Left colon (tissue), 2 donors: Measurements from ENCODE around the gene HENMT1. TPM values are rescaled to one million over a fixed set of nuclear protein-coding genes. Genes with fewer than 3 reads are reported as not detected.
"Not testable (repeated sequence)": the region's sequence is repeated elsewhere in the genome, so short reads cannot be mapped to it uniquely, and the experiment has no call there.

ENCODE experiments used
- ATAC-seq: fragments of 200-7000 bp; cut with Tn5 transposase; one replicate; pipeline ENCODE4 v1.9.1; 2020; ENCODE audit warnings: mild to moderate bottlenecking, moderate library complexity
- DNase-seq, 2 donors: peaks; one replicate each; pipeline ENCODE4 v3.0.0-alpha.2; 2020
- intact Hi-C, 2 donors: fragments of 100-400 bp; cut with DNase I in 1 of 2; cut with micrococcal nuclease in 1 of 2; formaldehyde crosslinking; loops; one replicate each; pipeline versions ENCODE4 v1.11.2 to v1.14.0; 2022; cut with DNase I, micrococcal nuclease
- long read RNA-seq: library from polyadenylated mRNA; unstranded; transcript quantifications from one replicate; pipeline ENCODE4 v2.0.0, GENCODE V29; 2021
- total RNA-seq, 2 donors: library from RNA; stranded (reverse); fragmentation: NEBNext Ultra II Directional; extraction: Animal tissue kit (Norgen Biotek cat#: 25700); gene quantifications; one replicate each; pipeline ENCODE4 v1.2.1, GENCODE V29; 2021
- donor health status: DM: no; HTN: no; CAD: no.
- donor health status: DM: yes; HTN: yes; CAD: no.

HENMT1 gene
- total RNA-seq, result 1 to 10 TPM; 6.6 to 7.3 TPM
- long read RNA-seq, transcript HENMT1-202 (8 exons, 1,874 nt), result minor isoform, 6 of 23 reads
- long read RNA-seq, transcript HENMT1-203 (8 exons, 1,696 nt), result major isoform, 13 of 23 reads
- long read RNA-seq, partial matches to known transcripts, result 0 of 23 reads
- long read RNA-seq, other reads (novel, unspliced or antisense), result 4 of 23 reads

DNA sequence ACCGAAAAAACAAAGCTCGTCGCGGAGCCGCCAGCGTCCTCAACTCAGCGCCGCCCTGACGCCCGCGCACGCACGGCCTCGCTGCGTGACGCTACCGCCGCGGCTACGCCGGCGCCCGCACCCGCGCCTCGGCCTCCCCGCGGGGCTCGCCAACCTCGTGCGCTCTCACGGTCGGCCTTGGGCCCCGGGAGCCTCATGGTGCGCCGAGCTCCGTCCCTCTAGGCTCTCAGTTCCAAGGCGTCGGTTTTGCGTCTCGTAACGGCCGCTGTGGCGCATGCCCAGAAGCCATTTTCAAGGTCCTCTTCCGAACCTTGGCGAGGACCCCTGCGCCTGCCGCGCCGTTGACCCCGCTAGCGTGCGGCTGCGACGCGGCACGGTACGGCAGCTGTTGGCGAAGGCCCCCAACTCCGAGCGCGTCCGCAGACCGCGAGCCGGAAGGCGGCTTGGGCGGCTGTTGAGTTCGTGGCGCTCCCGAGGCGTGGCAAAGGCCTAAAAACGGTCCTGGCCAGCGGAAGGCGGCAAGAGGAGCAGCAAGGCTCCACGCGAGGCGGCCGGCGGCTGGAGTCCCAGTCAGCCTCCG, at the start of gene HENMT1:
Gene HENMT1 (minus strand): TSS at position 64 of the 580 bp plus-strand sequence. CDS start 1,209 bp downstream, outside the sequence.
- intact Hi-C loops, result no loop called here
- DNase-seq, result peak; percentile 55 to 76
- peak; percentile 94 for ATAC-seq

DNA sequence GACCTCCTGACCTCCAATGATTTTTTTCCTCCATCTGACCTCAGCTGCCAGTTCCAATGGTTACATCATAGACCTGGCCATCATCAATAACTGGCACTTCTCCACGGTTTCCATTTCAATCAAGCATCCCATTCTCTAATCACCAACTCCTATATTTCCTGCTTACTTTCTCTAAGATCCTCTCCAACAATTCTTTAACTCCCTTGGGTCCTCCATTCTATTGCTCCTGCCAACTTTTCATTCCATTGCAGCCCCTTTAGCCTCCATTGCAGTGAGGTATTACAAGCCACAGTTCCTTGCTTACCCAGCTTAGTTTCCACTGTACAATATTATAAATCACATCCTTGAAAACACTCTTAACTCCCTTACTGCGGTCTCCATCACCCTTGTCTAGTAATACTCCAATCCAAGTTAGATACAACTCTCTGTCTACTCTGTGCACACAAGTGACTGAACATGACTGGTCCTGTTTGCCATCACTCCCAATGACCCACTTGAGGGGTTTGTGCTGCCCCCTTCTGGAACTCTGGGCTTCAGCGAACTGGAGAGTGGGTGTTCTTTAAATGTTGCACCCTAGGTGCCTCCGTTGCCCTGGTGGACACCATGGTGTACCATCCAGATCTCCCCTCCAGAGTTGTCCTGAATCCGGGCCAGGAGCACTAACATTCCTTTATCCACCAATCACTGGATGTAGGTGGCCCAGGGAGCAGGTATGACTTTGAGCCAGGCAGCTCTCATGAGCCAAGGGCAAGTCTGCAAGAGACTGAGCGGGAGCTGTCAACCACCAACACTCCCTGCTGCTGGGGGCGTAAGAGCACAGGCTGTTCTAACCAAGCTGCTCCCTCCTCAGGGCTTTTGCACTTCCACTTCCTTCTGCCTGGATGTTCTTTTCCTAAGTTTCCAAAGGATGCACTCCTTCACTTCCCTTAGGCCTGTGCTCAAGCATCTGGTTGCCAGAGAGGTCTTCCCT, 48.1 kb upstream of the HENMT1 start:
- ATAC-seq (no peak), DNase-seq (peak in 1 of 2 donors; percentile 43)
- intact Hi-C loops, result no loop called here

DNA sequence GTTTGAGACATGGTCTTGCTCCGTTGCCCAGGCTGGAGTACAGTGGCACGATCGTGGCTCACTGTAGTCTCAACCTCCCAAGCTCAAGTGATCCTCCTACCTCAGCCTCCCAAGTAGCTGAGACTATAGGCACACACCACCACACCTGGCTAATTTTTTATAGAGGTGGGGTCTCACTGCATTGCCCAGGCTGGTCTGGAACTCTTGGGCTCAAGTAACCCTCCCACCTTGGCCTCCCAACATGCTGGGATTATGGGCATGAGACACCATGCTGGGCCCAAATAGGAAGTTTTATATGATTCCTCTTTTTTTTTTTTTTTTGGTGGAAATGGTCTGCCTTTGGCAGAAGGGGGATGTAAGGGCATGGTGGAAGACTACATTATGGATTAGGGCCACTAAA, 45.8 kb upstream of the HENMT1 start:
- DNase-seq (no peak), ATAC-seq (no peak)
- intact Hi-C loops, result no loop called here

DNA sequence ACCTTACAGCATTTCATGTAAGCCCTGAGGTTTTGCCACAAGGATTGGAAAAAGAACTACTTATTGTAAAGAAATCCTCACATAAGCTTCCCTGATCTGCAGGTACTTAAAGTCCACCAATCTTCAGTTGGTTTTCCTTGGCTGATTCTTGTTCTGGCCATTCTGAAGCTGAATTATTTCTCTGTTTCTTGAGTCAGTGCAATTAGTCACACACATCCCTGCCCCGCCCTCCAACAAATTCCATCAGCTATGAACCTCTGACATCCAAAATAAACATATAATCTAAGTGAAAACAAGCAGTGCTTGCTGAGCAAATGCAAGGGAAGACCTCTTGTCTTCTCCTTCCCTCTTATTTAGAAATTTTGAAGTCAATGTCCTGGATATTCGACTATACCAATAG, 43.6 kb upstream of the HENMT1 start:
- ATAC-seq (peak; percentile 15), DNase-seq (no peak)
- intact Hi-C loops, result no loop called here

DNA sequence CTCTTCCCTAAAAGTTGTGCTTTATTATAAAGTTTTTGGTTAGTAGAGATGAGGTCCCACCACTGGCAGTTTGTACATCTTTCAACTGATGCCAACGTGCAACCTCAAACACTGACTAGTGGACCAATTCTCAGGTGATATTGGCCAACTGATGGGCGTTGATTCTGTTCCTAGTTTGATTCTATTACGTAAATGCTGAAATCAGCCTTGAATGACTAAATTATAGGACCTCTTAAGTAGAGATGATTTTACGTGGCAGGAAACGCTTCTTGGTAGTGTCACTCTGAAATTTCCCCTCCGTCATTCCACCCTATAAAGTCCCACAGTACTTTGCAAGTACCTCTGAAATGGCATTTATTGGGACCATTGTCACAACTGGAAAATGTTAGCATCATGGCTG, 43.0 kb upstream of the HENMT1 start:
- DNase-seq, result no peak
- intact Hi-C loops, result no loop called here
- no peak for ATAC-seq

DNA sequence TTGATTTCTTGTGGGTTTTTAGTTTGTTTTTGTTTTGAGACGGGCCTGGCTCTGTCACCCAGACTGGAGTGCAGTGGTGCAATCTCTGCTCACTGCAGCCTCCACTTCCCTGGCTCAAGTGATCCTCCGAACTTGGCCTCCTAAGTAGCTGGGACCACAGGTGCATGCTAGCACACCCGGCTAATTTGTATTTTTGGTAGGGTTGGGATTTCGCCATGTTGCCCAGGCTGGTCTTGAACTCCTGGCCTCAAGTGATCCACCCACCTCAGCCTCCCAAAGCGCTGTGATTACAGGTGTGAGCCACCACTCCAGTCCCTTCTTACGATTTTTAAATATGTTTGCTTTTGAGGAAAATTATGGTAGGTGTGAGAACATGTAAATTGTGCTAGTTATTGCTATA, 41.2 kb upstream of the HENMT1 start:
- DNase-seq, ATAC-seq, intact Hi-C loops: not testable (repeated sequence)

DNA sequence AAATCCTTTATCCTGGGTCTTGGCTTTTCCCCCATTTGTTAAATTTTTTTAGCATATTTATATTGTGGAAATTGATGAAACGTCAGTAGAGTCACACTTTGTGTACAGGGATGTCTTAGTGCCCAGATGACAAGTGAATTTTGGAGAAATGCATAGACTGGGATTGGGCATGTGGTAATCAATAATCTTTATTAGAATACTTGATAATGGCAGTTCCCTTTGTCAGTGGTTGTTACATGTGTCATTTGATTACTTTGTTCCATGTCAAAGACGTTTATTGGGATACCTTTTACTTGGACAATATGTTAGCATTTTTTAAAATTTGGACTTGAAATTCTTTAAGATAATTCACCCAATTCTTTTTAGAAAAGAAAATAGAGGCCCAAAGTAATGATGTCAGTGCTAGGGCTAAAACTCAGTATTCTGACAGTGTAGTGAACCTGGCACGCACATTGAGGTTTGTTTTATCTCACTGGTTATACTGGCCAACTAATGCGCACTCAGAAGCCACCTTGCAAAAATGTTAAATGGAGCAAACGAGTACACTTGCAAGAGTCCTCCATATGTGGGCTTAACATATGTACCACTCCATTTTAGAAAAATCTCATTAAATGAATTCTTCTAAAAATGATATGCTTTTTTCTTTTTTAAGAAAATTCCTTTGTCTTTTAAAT, 40.4 kb upstream of the HENMT1 start:
- intact Hi-C loops, result no loop called here
- ATAC-seq (no peak), DNase-seq (no peak)

DNA sequence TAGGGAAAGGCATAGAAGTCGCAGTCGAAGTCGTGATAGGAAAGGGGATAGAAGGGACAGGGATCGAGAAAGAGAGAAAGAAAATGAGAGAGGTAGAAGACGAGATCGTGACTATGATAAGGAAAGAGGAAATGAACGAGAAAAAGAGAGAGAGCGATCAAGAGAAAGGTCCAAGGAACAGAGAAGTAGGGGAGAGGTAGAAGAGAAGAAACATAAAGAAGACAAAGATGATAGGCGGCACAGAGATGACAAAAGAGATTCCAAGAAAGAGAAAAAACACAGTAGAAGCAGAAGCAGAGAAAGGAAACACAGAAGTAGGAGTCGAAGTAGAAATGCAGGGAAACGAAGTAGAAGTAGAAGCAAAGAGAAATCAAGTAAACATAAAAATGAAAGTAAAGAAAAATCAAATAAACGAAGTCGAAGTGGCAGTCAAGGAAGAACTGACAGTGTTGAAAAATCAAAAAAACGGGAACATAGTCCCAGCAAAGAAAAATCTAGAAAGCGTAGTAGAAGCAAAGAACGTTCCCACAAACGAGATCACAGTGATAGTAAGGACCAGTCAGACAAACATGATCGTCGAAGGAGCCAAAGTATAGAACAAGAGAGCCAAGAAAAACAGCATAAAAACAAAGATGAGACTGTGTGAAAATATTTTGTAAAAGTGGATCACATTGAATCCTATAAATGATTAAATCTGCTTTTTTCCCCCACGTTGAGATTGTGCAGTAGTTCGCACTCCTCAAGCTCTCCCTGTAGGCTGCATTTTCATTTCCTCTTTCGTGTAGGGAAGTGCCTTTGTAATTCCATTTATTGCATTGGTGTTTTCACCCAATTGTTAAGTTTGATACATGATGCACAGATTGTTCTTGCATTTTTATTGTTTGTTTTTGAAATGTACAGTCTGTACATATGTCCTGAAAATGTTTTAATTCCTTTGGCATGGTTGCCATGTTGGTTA, 38.8 kb upstream of the HENMT1 start:
- DNase-seq, result no peak
- ATAC-seq, result no peak
- intact Hi-C loops, result no loop called here

DNA sequence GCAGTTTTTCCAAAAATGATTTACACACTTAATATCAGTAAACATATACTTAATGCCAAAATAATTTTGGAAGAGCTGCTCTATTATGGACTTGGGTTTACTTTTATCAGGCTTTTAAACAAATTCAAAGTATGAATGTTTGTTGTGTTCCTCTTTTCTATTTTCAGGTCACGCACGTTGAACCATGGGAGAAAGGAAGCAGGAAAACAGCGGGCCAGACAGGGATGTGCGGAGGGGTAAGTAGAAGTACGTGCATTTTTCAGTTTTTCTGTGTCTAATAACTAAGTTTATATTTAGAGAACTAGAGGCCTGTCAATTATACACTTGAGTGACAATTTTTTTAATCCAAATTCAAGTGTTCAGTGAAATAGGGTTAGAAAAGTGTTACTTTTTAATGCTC, 34.6 kb upstream of the HENMT1 start:
- no peak for DNase-seq
- intact Hi-C loops, result no loop called here
- no peak for ATAC-seq

DNA sequence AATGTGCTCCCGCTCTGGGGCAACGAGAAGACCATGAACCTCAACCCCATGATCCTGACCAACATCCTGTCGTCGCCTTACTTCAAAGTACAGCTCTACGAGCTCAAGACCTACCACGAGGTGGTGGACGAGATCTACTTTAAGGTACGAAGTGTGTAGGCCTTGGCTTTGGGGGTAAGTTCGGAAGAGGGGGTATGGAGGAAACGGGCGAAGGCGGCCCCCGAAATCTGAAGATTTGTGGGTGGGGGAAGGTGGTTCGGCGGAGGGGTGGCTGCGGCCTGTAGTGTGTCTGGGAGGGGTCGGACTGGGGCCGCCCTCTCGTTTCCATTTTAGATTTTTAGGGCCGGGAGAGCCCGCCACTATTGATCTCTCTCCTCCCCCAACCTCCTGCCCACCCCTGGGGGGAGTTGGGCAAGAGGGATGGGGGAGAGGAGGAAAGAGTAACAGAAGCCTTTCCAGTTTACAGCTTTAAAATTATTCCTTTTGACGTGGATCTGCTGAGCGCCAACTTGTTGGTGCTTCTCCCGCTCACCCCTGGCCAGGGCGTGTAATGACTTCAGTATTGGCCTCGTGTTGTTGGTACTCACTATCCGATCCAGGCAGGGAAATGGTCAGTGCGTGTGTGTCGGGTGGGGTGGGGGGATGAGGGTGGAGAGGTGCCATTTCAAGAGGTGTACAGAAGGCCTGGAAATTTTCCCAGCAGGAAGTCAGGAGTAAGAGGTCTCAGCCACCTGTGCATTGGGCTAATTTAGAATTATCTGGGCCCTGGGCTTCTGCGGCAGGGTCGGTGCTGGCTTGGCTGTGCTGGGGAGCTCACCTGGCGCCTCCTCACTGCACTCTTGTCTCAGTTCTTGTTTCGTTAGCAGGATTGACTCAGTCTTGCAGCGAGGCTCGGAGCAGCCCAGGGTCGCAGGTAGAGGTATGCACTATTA, 32.1 kb upstream of the HENMT1 start:
- ATAC-seq, result peak; percentile 72
- intact Hi-C loops, result no loop called here

DNA sequence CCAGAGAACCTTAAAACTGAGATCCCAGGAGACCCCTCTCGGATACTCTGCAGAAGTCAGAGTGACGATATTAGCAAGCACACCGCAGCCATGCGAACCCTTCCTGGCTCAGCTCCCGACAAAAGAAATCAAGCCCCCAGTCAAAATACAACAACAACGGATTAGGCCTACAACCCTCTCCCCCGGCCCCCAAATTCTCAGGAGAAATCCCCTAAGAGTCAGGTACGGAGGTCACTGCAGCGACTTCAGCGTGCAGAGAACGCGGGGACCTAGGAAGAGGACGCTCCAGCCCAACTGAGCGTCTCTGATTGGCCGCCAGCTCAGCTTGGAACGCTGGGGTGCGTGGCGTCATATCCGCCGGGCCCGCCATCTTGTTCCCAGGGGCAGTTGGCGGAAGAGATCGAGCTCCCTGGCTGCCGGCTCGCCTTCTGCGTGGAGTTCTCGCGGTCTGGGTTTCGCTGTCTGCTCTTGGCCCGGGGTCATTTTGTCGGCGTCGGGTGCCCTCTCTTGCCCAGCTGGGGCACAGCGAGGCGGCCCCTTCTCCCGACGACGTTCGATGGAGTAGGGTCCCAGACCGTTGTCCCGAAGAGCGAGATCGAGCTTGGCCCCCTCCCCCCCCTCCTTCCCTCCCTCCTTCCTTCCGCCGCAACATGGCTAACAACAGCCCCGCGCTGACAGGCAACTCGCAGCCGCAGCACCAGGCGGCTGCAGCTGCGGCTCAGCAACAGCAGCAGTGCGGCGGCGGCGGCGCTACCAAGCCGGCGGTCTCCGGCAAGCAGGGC, 31.2 kb upstream of the HENMT1 start, which contains the start of gene PRPF38B:
Gene PRPF38B (plus strand): TSS at position 369 of the 782 bp plus-strand sequence. CDS start 282 bp downstream, at position 651.
- intact Hi-C loops, result no loop called here
- peak; percentile 93 for ATAC-seq
- DNase-seq, result peak; percentile 94 to 96

More for the DNA sequence above, 32.1 kb upstream of the HENMT1 start:
- DNase-seq, result peak; percentile 67 to 68

DNA sequence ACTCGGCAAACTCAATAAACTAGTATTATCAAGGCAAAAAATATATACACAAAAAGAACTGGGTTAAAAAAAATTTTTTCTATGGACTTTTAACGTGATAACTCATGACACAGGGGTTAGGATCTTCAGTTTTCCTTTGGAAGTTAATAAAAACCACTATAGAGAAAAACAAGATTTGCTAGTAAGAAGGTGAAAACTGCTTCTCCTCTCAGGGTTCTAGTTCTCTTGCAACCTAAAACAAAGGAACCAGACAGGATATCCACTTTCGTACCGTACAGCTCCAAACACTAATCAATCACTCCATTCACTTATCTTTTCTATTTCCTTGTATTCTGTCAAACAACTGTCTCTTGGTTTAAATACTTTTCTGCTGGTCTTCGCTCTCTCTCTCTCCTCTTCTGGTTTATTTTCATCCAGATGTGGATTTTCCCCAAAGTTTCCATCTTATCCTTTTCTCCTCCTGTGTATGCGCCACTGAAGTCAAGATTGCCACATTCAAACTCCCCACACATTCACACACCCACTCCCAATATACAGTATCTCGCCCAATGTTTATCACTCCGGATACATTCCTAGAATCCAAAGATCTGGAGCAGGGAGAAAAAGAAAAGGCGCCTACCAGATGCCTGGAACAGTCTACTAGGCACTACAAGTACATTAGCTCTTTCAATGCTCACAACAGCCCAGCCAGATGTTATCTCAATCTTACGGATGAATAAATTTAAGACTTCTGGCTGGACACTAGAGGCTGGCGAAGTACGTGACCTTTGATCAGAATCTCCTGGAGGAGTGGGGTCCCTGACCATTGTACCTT, 30.4 kb upstream of the HENMT1 start:
- ATAC-seq (peak; percentile 20), DNase-seq (no peak)
- intact Hi-C loops, result no loop called here

DNA sequence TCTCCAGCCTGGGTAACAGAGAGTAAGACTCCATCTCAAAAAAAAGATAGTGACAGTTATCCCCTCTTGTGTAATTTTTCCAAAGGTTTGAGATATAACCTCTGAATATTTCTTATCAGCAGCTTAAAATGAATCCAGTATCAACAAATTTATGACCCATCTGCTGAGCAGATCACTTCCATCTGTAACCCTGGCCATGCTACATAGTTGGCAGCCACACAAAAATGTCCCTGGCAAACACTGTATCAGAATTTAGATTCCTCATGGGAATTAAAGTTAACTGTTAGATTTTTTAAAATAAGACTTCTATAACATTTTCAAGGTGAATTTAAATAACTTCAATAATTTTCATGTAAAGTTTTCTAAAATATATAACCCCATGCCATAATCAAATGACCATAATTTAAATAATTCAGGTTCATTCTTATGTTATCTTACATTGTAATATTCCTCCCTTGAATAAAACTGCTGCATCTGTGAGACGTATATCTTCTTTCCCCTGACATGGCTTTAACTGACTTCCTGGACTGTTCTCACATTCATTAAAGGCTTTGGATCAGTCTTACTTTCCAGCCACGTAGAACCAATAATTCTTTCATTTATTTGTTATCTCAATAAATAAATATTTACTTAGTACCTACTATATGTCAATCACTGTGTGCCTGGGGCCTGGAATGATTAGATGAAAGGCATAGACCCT, 25.9 kb upstream of the HENMT1 start:
- DNase-seq (no peak), ATAC-seq (no peak)
- intact Hi-C loops, result no loop called here

DNA sequence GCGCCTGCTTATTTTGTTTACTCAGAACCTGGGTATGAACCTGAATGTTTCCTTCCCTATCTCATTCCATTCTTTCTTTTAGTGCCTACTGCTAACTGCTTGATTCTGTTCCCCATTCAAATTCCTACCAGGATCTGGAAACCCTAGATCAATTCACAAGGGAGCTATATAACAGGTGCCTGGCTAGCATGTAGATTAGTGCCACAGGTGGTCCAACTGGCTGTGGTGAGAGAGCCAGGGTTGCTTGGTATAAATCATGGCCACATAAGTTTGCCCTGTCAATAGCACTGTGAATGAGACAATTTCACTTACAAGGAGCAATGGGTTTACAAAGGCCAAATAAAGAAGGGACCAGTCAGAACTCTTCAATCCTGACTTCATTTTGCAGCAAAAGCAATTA, 24.6 kb upstream of the HENMT1 start:
- no peak for ATAC-seq
- intact Hi-C loops, result no loop called here
- no peak for DNase-seq

DNA sequence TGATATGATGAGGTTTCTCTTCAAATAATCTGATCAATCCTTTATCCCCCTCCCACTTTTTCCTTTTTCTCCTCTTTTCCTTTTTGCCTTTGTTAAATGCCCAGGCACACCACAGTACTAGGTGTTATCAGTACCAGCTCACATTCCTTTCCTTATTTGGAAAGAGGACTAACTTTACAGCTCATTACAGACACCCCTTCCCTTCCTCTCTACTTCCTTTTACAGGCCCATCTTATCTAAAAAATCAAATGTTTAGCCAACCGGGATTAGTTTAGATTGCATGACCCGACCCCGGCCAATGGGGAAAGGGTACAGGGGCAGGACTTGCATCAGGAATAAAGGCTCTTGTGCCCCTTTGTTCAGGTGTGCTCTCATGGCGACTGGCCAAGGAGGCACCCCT, 20.8 kb upstream of the HENMT1 start:
- DNase-seq, intact Hi-C loops, ATAC-seq: not testable (repeated sequence)
